ENCODE results near the gene LRP1B.

DNA sequence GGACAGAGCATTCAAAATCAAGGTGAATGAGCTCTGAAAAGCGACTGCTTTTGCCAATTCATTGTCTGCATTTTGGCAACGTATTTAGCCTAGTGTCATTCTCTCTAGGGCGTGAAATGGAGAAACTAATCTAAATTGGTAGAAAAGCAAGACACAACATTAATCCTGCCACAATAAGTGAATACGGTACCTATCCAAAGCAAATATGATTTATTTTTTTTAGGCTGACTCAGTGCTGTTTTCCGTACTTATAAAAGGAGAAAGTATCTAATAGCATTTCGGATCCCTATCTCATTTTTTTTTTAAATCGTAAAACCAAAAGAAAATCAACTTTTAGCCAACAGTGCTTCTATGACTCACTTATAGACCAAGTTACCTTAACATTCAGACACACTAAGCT is 672.5 kb downstream of the LRP1B start:
- TF ChIP-seq, protein P1, sequence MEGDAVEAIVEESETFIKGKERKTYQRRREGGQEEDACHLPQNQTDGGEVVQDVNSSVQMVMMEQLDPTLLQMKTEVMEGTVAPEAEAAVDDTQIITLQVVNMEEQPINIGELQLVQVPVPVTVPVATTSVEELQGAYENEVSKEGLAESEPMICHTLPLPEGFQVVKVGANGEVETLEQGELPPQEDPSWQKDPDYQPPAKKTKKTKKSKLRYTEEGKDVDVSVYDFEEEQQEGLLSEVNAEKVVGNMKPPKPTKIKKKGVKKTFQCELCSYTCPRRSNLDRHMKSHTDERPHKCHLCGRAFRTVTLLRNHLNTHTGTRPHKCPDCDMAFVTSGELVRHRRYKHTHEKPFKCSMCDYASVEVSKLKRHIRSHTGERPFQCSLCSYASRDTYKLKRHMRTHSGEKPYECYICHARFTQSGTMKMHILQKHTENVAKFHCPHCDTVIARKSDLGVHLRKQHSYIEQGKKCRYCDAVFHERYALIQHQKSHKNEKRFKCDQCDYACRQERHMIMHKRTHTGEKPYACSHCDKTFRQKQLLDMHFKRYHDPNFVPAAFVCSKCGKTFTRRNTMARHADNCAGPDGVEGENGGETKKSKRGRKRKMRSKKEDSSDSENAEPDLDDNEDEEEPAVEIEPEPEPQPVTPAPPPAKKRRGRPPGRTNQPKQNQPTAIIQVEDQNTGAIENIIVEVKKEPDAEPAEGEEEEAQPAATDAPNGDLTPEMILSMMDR (IDR thresholded peaks at IDR 0.05; ENCODE audit: low read length): no peak
- no peak for TF ChIP-seq EZH2 (IDR thresholded peaks at IDR 0.05; ENCODE audit: borderline replicate concordance, low read length)
